ENCODE results near the gene ARHGAP24.

- TF ChIP-seq, protein P1, sequence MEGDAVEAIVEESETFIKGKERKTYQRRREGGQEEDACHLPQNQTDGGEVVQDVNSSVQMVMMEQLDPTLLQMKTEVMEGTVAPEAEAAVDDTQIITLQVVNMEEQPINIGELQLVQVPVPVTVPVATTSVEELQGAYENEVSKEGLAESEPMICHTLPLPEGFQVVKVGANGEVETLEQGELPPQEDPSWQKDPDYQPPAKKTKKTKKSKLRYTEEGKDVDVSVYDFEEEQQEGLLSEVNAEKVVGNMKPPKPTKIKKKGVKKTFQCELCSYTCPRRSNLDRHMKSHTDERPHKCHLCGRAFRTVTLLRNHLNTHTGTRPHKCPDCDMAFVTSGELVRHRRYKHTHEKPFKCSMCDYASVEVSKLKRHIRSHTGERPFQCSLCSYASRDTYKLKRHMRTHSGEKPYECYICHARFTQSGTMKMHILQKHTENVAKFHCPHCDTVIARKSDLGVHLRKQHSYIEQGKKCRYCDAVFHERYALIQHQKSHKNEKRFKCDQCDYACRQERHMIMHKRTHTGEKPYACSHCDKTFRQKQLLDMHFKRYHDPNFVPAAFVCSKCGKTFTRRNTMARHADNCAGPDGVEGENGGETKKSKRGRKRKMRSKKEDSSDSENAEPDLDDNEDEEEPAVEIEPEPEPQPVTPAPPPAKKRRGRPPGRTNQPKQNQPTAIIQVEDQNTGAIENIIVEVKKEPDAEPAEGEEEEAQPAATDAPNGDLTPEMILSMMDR (IDR thresholded peaks at IDR 0.05): no peak
- no peak for TF ChIP-seq POLR2A (IDR thresholded peaks at IDR 0.05)
Observed at GRCh38 chr4:85760511-85760910, 285.6 kb downstream of the ARHGAP24 start.

All from ovary (tissue), 3 donors.